Gastroesophageal sphincter (tissue), 3 donors: ENCODE measurements around the gene FBXO11.
A peak's percentile ranks its signal among the peaks of the same experiment; 100 is the strongest.

ENCODE experiments used
- EP300 ChIP-seq: sonication (generic); formaldehyde crosslinking; IDR thresholded peaks from one replicate; pipeline ENCODE4 v1.6.1; 2017; ENCODE audit warnings: antibody characterized with exemption, mild to moderate bottlenecking
- POLR2A ChIP-seq, 2 donors: fragments of 450-650 bp; IDR thresholded peaks; one replicate each; pipeline ENCODE4 v1.6.1; 2017; ENCODE audit warnings: antibody characterized with exemption in 2 of 2, mild to moderate bottlenecking in 2 of 2, moderate library complexity in 1 of 2
- TF ChIP-seq, protein P1 (sequence below), 4 experiments: fragments of 200-600 bp in 2 of 4; fragments of 450-650 bp in 2 of 4; sonication (generic) in 1 of 4; IDR thresholded peaks; one replicate each; pipeline ENCODE4 v1.5.1; 2017 to 2019; ENCODE audit warnings: antibody characterized with exemption in 4 of 4, mild to moderate bottlenecking in 2 of 4, moderate library complexity in 2 of 4

GRCh38 chr2:47782671-47783485 lies 123.4 kb downstream of the FBXO11 start, which contains the start of gene MSH6:
- TF ChIP-seq, protein P1, sequence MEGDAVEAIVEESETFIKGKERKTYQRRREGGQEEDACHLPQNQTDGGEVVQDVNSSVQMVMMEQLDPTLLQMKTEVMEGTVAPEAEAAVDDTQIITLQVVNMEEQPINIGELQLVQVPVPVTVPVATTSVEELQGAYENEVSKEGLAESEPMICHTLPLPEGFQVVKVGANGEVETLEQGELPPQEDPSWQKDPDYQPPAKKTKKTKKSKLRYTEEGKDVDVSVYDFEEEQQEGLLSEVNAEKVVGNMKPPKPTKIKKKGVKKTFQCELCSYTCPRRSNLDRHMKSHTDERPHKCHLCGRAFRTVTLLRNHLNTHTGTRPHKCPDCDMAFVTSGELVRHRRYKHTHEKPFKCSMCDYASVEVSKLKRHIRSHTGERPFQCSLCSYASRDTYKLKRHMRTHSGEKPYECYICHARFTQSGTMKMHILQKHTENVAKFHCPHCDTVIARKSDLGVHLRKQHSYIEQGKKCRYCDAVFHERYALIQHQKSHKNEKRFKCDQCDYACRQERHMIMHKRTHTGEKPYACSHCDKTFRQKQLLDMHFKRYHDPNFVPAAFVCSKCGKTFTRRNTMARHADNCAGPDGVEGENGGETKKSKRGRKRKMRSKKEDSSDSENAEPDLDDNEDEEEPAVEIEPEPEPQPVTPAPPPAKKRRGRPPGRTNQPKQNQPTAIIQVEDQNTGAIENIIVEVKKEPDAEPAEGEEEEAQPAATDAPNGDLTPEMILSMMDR (IDR thresholded peaks at IDR 0.05): peak in 2 of 4 experiments; percentile 8 to 13
- TF ChIP-seq POLR2A (IDR thresholded peaks at IDR 0.05): peak; percentile 76 to 81
- TF ChIP-seq EP300: no peak
